Astrocyte of the spinal cord (primary cell): ENCODE results near the gene NTN5.

ENCODE experiments used
- DNase-seq: peaks from one replicate; pipeline ENCODE4 v3.0.0; 2011; ENCODE audit warnings: low read depth, low spot score
- H3K4me3 ChIP-seq: 2 replicates; pipeline ENCODE4 v1.5.1; 2011; ENCODE audit warnings: low read depth, mild to moderate bottlenecking, low read length, moderate library complexity
- CTCF ChIP-seq: IDR thresholded peaks from 2 replicates; pipeline ENCODE4 v1.5.1; 2012; ENCODE audit warnings: low read depth, mild to moderate bottlenecking, low read length, inconsistent platforms
- in situ Hi-C: cut with HindIII; loops from 2 replicates; pipeline ENCODE4 v1.10.0; 2017; ENCODE audit warnings: low sequenced_read_pairs

The NTN5 gene, protein sequence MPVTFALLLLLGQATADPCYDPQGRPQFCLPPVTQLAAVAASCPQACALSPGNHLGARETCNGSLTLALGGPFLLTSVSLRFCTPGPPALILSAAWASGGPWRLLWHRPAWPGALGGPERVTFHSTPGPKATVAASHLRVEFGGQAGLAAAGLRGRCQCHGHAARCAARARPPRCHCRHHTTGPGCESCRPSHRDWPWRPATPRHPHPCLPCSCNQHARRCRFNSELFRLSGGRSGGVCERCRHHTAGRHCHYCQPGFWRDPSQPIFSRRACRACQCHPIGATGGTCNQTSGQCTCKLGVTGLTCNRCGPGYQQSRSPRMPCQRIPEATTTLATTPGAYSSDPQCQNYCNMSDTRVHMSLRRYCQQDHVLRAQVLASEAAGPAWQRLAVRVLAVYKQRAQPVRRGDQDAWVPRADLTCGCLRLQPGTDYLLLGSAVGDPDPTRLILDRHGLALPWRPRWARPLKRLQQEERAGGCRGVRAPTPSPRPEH

GRCh38 chr19:48672994-48673393, at the start of gene NTN5:
Gene NTN5, minus strand, starts transcription at chr19:48673017. Its CDS starts 2,031 bp downstream, at chr19:48670986.
- no peak for DNase-seq
- in situ Hi-C loops: no loop called here
- H3K4me3 ChIP-seq: no peak within 1 kb of the TSS
- TF ChIP-seq CTCF: no peak

- in situ Hi-C loops: no loop called here
- TF ChIP-seq CTCF: no peak
- no peak for DNase-seq
- no peak overlapping the region for H3K4me3 ChIP-seq
These were observed 49.4 kb upstream of the NTN5 start for GRCh38 chr19:48722196-48722708.

DNA sequence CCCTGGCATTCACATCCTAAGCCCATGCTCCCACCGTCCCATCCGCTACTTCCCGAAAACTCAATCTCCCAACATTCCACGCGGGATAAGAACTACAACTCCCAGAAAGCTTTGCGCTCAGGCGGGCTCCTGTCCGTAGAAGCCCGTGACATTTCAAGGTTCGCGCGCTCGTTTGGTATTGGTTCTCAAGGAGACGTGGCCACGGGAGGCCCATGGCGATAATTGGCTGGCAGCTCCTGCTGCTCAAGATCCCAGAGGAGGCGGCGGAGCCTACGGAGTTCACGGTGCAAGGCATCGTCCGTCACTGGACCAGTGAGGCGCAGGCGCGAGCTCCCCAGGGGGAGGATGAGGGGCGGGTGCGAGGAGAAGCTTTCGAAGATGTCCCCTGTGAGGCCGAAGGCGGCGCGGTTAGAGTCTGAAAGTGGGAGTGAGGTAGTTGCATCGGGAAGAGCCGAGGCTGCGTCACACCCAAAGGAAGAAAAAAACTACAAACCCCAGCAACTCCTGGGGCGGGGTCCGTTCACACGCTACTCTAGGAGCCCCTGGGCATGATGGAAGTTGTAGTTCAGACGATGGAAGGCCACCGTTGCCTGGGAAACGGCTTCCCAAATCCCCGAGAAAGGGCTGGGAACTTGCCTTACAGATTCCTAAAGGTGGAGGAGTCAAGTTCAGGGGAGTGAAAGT, 47.9 kb upstream of the NTN5 start:
- TF ChIP-seq CTCF: no peak
- peak overlapping the region; percentile 49 for H3K4me3 ChIP-seq
- DNase-seq: peak; percentile 99
- in situ Hi-C loops: no loop called here

DNA sequence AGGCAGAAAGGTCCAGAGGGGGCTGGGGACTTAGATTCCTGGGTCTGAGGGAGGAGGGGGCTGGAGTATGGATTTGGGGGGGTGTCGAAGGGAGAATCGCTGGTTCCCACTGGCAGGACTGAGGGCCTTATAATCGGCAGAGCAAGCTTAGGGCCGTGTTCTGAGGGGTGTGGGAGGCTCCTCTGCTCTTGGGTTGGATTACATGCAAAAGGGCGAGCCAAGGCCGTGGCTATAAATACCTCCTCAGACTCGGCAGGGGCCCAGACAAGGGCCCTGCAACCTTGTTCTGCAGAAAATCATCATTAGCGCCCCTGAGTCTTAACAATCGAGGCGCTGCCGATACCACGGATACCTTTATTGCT, 47.4 kb upstream of the NTN5 start:
- no peak overlapping the region for H3K4me3 ChIP-seq
- in situ Hi-C loops: no loop called here
- no peak for TF ChIP-seq CTCF
- DNase-seq: no peak

GRCh38 chr19:48719263-48720171, 46.7 kb upstream of the NTN5 start, which contains the start of gene MAMSTR:
Gene MAMSTR, minus strand, starts transcription at chr19:48719725. Its CDS starts 694 bp downstream, at chr19:48719031.
- in situ Hi-C loops: no loop called here
- H3K4me3 ChIP-seq: peak within 1 kb of the TSS; percentile 49
- no peak for TF ChIP-seq CTCF
- DNase-seq: no peak
